ENCODE data around the gene KCNN2.

Gene KCNN2

DNA sequence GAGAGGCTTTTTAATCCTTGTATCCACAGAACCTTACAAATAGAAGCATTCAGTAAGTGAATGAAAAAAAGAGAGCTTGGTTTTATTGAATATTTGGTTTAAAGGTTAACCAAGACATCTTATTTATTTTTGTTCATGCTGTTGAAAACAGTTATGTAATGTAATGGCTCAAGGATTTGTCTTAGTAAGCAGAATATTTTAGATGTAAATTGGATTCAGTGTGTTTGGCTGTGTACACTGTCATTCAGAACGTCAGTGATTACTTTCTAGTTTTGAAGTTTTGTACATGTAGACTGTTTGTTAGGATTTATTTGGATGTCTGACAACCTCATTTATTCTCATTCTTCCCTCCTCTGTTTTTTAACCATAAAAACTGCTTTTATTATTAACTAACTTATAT, 31.3 kb downstream of the KCNN2 start:
- TF ChIP-seq, protein P1, sequence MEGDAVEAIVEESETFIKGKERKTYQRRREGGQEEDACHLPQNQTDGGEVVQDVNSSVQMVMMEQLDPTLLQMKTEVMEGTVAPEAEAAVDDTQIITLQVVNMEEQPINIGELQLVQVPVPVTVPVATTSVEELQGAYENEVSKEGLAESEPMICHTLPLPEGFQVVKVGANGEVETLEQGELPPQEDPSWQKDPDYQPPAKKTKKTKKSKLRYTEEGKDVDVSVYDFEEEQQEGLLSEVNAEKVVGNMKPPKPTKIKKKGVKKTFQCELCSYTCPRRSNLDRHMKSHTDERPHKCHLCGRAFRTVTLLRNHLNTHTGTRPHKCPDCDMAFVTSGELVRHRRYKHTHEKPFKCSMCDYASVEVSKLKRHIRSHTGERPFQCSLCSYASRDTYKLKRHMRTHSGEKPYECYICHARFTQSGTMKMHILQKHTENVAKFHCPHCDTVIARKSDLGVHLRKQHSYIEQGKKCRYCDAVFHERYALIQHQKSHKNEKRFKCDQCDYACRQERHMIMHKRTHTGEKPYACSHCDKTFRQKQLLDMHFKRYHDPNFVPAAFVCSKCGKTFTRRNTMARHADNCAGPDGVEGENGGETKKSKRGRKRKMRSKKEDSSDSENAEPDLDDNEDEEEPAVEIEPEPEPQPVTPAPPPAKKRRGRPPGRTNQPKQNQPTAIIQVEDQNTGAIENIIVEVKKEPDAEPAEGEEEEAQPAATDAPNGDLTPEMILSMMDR (conservative IDR thresholded peaks at IDR 0.05; ENCODE audit: control insufficient read depth, insufficient read depth, low read depth, low read length) = no peak
- no peak for DNase-seq (ENCODE audit: low read depth)
- H3K4me3 ChIP-seq (ENCODE audit: control insufficient read depth, low read depth, low read length) = no peak overlapping the region

- no peak for DNase-seq (ENCODE audit: low read depth)
- TF ChIP-seq, protein P1 (conservative IDR thresholded peaks at IDR 0.05; ENCODE audit: control insufficient read depth, insufficient read depth, low read depth, low read length) = no peak
- H3K4me3 ChIP-seq (ENCODE audit: control insufficient read depth, low read depth, low read length) = no peak overlapping the region
Measured at GRCh38 chr5:114402206-114402605, 40.3 kb downstream of the KCNN2 start.

- TF ChIP-seq, protein P1 (conservative IDR thresholded peaks at IDR 0.05; ENCODE audit: control insufficient read depth, insufficient read depth, low read depth, low read length) = no peak
- no peak for DNase-seq (ENCODE audit: low read depth)
- no peak overlapping the region for H3K4me3 ChIP-seq (ENCODE audit: control insufficient read depth, low read depth, low read length)
Measured at GRCh38 chr5:114407783-114408182, 45.9 kb downstream of the KCNN2 start.

DNA sequence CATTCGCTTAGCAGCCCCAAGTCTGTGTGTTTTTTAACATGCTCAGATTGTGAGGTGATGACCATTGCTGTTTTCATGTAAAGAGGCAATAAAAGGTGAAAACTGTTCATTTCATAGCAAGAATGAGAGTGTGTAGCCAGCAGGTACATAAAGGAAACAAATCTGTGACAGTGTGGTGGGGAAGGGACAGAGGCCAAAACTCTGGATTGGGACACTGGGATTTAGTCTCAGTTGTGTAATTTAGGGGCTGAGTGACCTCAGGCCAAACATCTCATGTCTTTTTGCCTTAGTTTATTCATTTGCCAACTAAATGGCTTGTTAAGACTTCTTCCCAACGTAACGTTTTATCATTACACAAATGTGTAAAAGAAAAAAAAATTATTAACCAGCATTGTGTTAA, 47.0 kb downstream of the KCNN2 start:
- TF ChIP-seq, protein P1 (conservative IDR thresholded peaks at IDR 0.05; ENCODE audit: control insufficient read depth, insufficient read depth, low read depth, low read length) = no peak
- no peak for DNase-seq (ENCODE audit: low read depth)
- no peak overlapping the region for H3K4me3 ChIP-seq (ENCODE audit: control insufficient read depth, low read depth, low read length)

DNA sequence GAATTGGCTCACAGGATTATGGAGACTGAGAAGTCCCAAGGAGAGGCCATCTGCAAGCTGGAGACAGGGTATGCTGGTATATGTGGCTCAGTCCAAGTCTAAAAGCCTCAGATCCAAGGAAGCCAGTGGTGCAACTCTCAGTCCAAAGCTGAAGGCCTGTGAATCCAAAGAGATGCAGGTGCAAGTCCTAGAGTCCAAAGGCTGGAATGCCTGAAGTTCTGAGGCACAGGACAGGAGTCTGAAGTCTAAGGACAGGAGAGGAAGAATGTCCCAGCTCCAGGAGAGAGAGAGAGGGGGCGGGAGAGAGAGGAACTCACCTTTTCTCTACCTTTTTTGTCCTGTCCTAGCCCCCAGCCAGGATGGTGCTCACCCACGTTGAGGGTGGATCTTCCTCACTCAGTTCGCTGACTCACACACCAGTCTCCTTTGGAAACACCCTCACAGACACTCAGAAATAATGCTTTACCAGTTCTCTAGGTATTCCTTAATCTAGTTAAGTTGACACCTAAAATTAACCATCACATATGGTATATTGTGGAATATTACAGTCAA, 49.6 kb downstream of the KCNN2 start:
- TF ChIP-seq, protein P1 (conservative IDR thresholded peaks at IDR 0.05; ENCODE audit: control insufficient read depth, insufficient read depth, low read depth, low read length) = no peak
- H3K4me3 ChIP-seq (ENCODE audit: control insufficient read depth, low read depth, low read length) = no peak overlapping the region
- DNase-seq (ENCODE audit: low read depth) = no peak

GRCh38 chr5:114412510-114413171, 50.8 kb downstream of the KCNN2 start:
- no peak overlapping the region for H3K4me3 ChIP-seq (ENCODE audit: control insufficient read depth, low read depth, low read length)
- peak; percentile 79 for DNase-seq (ENCODE audit: low read depth)
- TF ChIP-seq, protein P1 (conservative IDR thresholded peaks at IDR 0.05; ENCODE audit: control insufficient read depth, insufficient read depth, low read depth, low read length) = no peak

Measured in fibroblast of mammary gland (primary cell).